Astrocyte (in vitro differentiated cells and primary cell): ENCODE results near the gene ATP8B4.

ENCODE experiments used
- CTCF ChIP-seq: IDR thresholded peaks from 2 replicates; pipeline ENCODE4 v1.5.1; 2011; ENCODE audit warnings: low read depth, mild to moderate bottlenecking, inconsistent platforms, low read length, moderate library complexity; ENCODE audit not compliant: insufficient read depth
- EZH2 ChIP-seq: IDR thresholded peaks from 2 replicates; pipeline ENCODE4 v1.6.1; 2012; ENCODE audit warnings: mild to moderate bottlenecking, low read length, inconsistent platforms; ENCODE audit not compliant: insufficient read depth

DNA sequence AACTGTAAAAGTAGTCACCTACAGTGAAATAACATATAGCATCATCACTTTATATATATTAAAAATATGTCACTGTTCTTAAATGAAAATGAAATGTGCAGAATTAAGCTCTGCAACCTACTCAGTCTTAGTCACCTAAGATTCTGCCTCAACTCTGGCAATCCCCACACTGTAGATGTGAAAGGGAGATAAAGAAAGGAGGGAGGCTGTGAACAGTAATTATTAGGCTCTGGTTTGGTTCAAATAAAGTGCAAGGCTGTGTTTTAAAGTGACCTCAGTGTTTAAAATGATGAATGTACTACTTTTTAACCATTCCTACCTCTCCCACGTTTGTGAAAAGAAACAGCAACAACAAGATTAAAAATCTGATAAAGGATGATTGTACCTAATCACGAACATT is 72.2 kb downstream of the ATP8B4 start:
- TF ChIP-seq CTCF (no peak), EZH2 (no peak)
